OCI-LY3 (cell line): ENCODE measurements around the gene HS3ST6.

Experiments
- H2AFZ ChIP-seq: fragments of 200-600, 300-600 bp; shearing (Covaris generic); 2 replicates; pipeline ENCODE4 v1.6.0; 2014; ENCODE audit warnings: antibody characterized with exemption, low read depth, low read length
- H3K27ac ChIP-seq: fragments of 200-600, 300-600 bp; sonication (generic); 2 replicates; pipeline ENCODE4 v1.5.1; 2014; ENCODE audit warnings: mild to moderate bottlenecking, low read length, moderate library complexity, mixed read lengths
- H3K27me3 ChIP-seq: fragments of 200-600, 300-600 bp; sonication (generic); 2 replicates; pipeline ENCODE4 v1.6.1; 2014; ENCODE audit warnings: low read depth, low read length, mixed read lengths
- H3K36me3 ChIP-seq: fragments of 200-600, 300-600 bp; sonication (generic); replicated peaks from 2 replicates; pipeline ENCODE3; 2014; ENCODE audit warnings: low read depth, low read length, mixed read lengths
- H3K4me1 ChIP-seq: fragments of 300-600, 200-600 bp; sonication (generic); 2 replicates; pipeline ENCODE4 v1.6.1; 2014; ENCODE audit warnings: low read length, mixed read lengths
- H3K4me2 ChIP-seq: fragments of 200-600, 300-600 bp; sonication (generic); 2 replicates; pipeline ENCODE4 v1.6.1; 2014; ENCODE audit warnings: low read length, mixed read lengths
- H3K4me3 ChIP-seq: fragments of 300-600, 200-600 bp; sonication (generic); 2 replicates; pipeline ENCODE4 v1.5.1; 2014; ENCODE audit warnings: antibody characterized with exemption, mild to moderate bottlenecking, low read length, moderate library complexity
- H3K79me2 ChIP-seq: fragments of 300-600, 200-600 bp; shearing (Covaris generic); 2 replicates; pipeline ENCODE4 v1.6.1; 2014; ENCODE audit warnings: mild to moderate bottlenecking, low read length, mixed read lengths
- H3K9ac ChIP-seq: fragments of 300-600, 200-600 bp; shearing (Covaris generic); 2 replicates; pipeline ENCODE4 v1.6.0; 2014; ENCODE audit warnings: mild to moderate bottlenecking, low read length, moderate library complexity
- H3K9me3 ChIP-seq: fragments of 200-600, 300-600 bp; shearing (Covaris generic); 2 replicates; pipeline ENCODE4 v1.6.1; 2014; ENCODE audit warnings: low read length, mixed read lengths; ENCODE audit not compliant: insufficient read depth
- H4K20me1 ChIP-seq: fragments of 200-600, 300-600 bp; sonication (generic); 2 replicates; pipeline ENCODE4 v1.6.1; 2016; ENCODE audit warnings: low read length, mixed read lengths; ENCODE audit not compliant: insufficient read depth
- EZH2phosphoT487 ChIP-seq: fragments of 200-600 bp; shearing (Covaris generic); IDR thresholded peaks from 2 replicates; pipeline ENCODE4 v1.6.1; 2018; ENCODE audit warnings: antibody characterized with exemption, mixed run types, low read depth
- TF ChIP-seq, protein P1 (sequence below): fragments of 200-600, 300-600 bp; sonication (generic); IDR thresholded peaks from 2 replicates; pipeline ENCODE4 v1.5.1; 2014; ENCODE audit warnings: antibody characterized with exemption, low read length, low read depth

Gene HS3ST6

DNA sequence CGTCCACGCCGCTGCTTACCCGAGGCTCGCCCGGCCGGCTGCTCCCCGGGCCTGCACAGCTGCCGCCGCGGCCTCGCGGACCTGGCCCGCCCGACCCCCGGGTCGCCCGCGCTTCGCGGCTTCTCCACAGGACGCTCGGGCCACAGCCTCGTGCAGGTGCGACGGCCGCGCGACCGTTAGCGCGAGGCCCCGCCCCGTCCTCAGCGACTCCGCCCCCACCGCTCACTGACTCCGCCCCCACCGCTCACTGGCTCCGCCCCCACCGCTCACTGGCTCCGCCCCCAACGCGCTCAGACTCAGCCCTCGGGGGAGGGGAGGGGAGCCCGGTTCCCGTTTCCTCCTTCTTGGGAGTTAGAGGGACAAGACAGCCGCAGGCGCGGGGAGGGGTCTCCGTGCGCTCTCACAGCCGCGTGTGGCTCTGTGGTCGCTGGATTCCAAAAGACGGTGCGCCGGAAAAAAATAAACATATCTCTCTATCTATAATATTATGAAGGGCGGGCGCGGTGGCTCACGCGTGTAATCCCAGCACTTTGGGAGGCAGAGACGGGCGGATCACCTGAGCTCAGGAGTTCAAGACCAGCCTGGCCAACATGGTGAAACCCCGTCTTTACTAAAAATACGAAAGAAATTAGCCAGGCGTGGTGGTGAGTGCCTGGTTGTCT is 46.1 kb downstream of the HS3ST6 start, which contains the start of gene MEIOB:
MEIOB (minus strand) TSS at position 191 of the 662 bp plus-strand sequence. CDS start 3,989 bp downstream, outside the sequence.
- Histone ChIP-seq H3K4me3 (no peak within 1 kb of the TSS), H3K79me2 (no peaks in the 10 kb centered on the region), H4K20me1 (no peaks in the 10 kb centered on the region), H2AFZ (no peak within 1 kb of the TSS), H3K9me3 (no peaks in the 10 kb centered on the region), H3K4me1 (peaks cover 4% of the 10 kb centered on the region; the same call in 1 of the 2 replicates), H3K4me2 (no peak within 1 kb of the TSS), H3K27me3 (no peaks in the 10 kb centered on the region), H3K36me3 (no peaks in the 10 kb centered on the region), H3K9ac (no peak within 1 kb of the TSS), H3K27ac (no peak within 1 kb of the TSS)
- TF ChIP-seq, protein P1, sequence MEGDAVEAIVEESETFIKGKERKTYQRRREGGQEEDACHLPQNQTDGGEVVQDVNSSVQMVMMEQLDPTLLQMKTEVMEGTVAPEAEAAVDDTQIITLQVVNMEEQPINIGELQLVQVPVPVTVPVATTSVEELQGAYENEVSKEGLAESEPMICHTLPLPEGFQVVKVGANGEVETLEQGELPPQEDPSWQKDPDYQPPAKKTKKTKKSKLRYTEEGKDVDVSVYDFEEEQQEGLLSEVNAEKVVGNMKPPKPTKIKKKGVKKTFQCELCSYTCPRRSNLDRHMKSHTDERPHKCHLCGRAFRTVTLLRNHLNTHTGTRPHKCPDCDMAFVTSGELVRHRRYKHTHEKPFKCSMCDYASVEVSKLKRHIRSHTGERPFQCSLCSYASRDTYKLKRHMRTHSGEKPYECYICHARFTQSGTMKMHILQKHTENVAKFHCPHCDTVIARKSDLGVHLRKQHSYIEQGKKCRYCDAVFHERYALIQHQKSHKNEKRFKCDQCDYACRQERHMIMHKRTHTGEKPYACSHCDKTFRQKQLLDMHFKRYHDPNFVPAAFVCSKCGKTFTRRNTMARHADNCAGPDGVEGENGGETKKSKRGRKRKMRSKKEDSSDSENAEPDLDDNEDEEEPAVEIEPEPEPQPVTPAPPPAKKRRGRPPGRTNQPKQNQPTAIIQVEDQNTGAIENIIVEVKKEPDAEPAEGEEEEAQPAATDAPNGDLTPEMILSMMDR = no peak
- TF ChIP-seq EZH2phosphoT487 = no peak

DNA sequence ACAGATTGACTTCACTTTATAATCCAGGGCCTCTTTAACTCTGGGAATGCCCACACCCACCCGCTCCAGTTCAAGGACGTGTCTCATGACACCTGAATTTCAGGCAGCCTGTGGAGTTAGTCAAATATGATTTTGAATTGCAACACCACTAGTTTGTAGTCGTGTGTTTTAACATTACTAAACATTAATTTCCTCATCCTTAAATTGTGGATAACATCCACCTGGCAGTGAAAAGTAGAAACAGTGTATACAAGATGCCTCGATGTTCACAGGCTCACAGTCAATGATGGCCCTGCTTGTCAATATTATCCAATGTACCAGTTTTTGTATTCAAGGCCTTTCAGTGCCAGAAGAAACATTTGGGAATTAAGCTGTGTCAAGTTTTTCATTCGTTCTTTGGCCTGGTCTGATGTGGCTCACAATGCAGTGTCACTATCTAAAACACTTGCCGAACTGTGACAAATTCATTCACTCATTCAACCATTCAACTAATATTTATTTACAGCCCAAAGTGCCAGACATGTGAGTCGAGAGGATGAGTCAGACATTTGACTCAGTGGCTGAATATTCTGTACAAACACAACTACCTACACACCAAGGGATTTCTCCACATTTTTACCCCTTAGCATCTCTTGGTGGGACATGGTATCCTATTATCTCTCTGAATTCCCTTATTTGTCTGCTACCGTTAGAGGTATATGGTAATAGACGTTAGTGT is 47.7 kb downstream of the HS3ST6 start:
- H3K4me2 ChIP-seq = no peak overlapping the region
- H3K36me3 ChIP-seq = no peaks in the 10 kb centered on the region
- H3K9me3 ChIP-seq = no peaks in the 10 kb centered on the region
- TF ChIP-seq, protein P1 = no peak
- no peak for TF ChIP-seq EZH2phosphoT487
- no peak overlapping the region for H3K27ac ChIP-seq
- H2AFZ ChIP-seq = no peak overlapping the region
- 0 out of 2 replicates have a peak, but pooled peaks cover 3% of the 10 kb centered on the region for H3K4me1 ChIP-seq
- H4K20me1 ChIP-seq = no peaks in the 10 kb centered on the region
- H3K27me3 ChIP-seq = peaks cover 7% of the 10 kb centered on the region; the same call in 1 of the 2 replicates
- H3K9ac ChIP-seq = no peak overlapping the region
- no peaks in the 10 kb centered on the region for H3K79me2 ChIP-seq
- no peak overlapping the region for H3K4me3 ChIP-seq

DNA sequence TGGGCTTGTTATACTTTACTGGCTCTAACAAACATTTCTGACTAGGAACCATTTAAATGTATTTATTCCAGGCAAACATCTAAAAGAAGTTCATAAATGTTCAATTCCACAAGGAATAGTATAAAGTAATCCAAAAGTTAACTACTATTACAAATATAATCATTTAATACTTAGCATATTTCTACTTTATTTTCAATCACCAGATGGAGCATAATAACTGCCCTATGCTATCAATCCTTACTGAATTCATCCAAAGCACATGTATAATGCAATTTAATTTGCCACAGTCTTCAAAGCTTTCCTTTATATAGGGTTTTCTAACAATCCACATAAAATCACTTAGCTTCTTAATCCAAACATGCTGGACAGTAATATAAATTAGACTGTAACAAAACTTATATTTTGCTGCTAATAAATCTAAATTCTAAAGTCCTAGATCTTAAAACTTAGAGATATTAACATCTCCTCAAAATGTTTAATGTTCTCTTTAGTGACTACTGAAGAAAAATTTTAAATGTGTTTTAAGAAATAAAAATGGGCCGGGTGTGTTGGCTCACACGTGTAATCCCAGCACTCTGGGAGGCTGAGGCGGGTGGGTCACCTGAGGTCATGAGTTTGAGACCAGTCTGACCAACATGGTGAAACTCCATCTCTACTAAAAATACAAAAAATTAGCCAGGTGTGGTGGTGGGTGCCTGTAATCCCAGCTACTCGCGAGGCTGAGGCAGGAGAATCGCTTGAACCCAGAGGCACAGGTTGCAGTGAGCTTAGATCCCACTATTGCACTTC is 52.1 kb downstream of the HS3ST6 start:
- Histone ChIP-seq H3K27ac (no peak overlapping the region), H3K4me3 (no peak overlapping the region), H3K36me3 (no peaks in the 10 kb centered on the region), H4K20me1 (no peaks in the 10 kb centered on the region), H2AFZ (no peak overlapping the region), H3K4me2 (no peak overlapping the region), H3K27me3 (peaks cover 10% of the 10 kb centered on the region; the same call in 1 of the 2 replicates), H3K79me2 (no peaks in the 10 kb centered on the region), H3K4me1 (peaks cover 8% of the 10 kb centered on the region; the same call in 1 of the 2 replicates), H3K9me3 (no peaks in the 10 kb centered on the region), H3K9ac (no peak overlapping the region)
- no peak for TF ChIP-seq EZH2phosphoT487
- TF ChIP-seq, protein P1 = no peak
